Measurements from ENCODE around the gene FZD4. TPM values are rescaled to one million over a fixed set of nuclear protein-coding genes. Genes with fewer than 3 reads are reported as not detected.

FZD4 gene
- total RNA-seq, 2 donors from 2014 or later: 0.09 TPM; not detected in 1

Other genes with a start within 250 kb of the FZD4 start
- under 1 TPM; 0.16 to 0.91 TPM for gene PRSS23, start 154.9 kb downstream of the FZD4 start, total RNA-seq
- gene TMEM135, start 82.5 kb upstream of the FZD4 start, total RNA-seq: 10 to 100 TPM; 19.8 to 34.7 TPM

Data from activated T-helper 17 cell treated with anti-CD3 and anti-CD28 coated beads, Interleukin-2, amount 50 U/mL, for 72 hours (primary cell).